ENCODE results near the gene GPRC5A. TPM values are rescaled to one million over a fixed set of nuclear protein-coding genes. Genes with fewer than 3 reads are reported as not detected.

GPRC5A gene
- total and polyA plus RNA-seq, 2 of the 8 experiments (the other 6 are each of a cell fraction or from before 2014, with no cell fraction given), result 1.0 to 1.4 TPM

GRCh38 chr12:12870465-12870864 lies 20.9 kb upstream of the GPRC5A start (continued):
- TF ChIP-seq, protein P1, sequence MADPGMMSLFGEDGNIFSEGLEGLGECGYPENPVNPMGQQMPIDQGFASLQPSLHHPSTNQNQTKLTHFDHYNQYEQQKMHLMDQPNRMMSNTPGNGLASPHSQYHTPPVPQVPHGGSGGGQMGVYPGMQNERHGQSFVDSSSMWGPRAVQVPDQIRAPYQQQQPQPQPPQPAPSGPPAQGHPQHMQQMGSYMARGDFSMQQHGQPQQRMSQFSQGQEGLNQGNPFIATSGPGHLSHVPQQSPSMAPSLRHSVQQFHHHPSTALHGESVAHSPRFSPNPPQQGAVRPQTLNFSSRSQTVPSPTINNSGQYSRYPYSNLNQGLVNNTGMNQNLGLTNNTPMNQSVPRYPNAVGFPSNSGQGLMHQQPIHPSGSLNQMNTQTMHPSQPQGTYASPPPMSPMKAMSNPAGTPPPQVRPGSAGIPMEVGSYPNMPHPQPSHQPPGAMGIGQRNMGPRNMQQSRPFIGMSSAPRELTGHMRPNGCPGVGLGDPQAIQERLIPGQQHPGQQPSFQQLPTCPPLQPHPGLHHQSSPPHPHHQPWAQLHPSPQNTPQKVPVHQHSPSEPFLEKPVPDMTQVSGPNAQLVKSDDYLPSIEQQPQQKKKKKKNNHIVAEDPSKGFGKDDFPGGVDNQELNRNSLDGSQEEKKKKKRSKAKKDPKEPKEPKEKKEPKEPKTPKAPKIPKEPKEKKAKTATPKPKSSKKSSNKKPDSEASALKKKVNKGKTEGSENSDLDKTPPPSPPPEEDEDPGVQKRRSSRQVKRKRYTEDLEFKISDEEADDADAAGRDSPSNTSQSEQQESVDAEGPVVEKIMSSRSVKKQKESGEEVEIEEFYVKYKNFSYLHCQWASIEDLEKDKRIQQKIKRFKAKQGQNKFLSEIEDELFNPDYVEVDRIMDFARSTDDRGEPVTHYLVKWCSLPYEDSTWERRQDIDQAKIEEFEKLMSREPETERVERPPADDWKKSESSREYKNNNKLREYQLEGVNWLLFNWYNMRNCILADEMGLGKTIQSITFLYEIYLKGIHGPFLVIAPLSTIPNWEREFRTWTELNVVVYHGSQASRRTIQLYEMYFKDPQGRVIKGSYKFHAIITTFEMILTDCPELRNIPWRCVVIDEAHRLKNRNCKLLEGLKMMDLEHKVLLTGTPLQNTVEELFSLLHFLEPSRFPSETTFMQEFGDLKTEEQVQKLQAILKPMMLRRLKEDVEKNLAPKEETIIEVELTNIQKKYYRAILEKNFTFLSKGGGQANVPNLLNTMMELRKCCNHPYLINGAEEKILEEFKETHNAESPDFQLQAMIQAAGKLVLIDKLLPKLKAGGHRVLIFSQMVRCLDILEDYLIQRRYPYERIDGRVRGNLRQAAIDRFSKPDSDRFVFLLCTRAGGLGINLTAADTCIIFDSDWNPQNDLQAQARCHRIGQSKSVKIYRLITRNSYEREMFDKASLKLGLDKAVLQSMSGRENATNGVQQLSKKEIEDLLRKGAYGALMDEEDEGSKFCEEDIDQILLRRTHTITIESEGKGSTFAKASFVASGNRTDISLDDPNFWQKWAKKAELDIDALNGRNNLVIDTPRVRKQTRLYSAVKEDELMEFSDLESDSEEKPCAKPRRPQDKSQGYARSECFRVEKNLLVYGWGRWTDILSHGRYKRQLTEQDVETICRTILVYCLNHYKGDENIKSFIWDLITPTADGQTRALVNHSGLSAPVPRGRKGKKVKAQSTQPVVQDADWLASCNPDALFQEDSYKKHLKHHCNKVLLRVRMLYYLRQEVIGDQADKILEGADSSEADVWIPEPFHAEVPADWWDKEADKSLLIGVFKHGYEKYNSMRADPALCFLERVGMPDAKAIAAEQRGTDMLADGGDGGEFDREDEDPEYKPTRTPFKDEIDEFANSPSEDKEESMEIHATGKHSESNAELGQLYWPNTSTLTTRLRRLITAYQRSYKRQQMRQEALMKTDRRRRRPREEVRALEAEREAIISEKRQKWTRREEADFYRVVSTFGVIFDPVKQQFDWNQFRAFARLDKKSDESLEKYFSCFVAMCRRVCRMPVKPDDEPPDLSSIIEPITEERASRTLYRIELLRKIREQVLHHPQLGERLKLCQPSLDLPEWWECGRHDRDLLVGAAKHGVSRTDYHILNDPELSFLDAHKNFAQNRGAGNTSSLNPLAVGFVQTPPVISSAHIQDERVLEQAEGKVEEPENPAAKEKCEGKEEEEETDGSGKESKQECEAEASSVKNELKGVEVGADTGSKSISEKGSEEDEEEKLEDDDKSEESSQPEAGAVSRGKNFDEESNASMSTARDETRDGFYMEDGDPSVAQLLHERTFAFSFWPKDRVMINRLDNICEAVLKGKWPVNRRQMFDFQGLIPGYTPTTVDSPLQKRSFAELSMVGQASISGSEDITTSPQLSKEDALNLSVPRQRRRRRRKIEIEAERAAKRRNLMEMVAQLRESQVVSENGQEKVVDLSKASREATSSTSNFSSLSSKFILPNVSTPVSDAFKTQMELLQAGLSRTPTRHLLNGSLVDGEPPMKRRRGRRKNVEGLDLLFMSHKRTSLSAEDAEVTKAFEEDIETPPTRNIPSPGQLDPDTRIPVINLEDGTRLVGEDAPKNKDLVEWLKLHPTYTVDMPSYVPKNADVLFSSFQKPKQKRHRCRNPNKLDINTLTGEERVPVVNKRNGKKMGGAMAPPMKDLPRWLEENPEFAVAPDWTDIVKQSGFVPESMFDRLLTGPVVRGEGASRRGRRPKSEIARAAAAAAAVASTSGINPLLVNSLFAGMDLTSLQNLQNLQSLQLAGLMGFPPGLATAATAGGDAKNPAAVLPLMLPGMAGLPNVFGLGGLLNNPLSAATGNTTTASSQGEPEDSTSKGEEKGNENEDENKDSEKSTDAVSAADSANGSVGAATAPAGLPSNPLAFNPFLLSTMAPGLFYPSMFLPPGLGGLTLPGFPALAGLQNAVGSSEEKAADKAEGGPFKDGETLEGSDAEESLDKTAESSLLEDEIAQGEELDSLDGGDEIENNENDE (IDR thresholded peaks at IDR 0.05; ENCODE audit: insufficient replicate concordance, low read length), result no peak
- no peak for TF ChIP-seq POLR2AphosphoS5 (IDR thresholded peaks at IDR 0.05; ENCODE audit: low read depth, low read length)
- TF ChIP-seq PHF8 (conservative IDR thresholded peaks at IDR 0.05; ENCODE audit: low read depth, low read length), result no peak
- no peak for TF ChIP-seq GABPA (IDR thresholded peaks at IDR 0.05; ENCODE audit: borderline replicate concordance, insufficient read depth, low read length)
- TF ChIP-seq, protein P2, sequence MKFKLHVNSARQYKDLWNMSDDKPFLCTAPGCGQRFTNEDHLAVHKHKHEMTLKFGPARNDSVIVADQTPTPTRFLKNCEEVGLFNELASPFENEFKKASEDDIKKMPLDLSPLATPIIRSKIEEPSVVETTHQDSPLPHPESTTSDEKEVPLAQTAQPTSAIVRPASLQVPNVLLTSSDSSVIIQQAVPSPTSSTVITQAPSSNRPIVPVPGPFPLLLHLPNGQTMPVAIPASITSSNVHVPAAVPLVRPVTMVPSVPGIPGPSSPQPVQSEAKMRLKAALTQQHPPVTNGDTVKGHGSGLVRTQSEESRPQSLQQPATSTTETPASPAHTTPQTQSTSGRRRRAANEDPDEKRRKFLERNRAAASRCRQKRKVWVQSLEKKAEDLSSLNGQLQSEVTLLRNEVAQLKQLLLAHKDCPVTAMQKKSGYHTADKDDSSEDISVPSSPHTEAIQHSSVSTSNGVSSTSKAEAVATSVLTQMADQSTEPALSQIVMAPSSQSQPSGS (IDR thresholded peaks at IDR 0.05; ENCODE audit: low read length), result no peak
- no peak for TF ChIP-seq MAX (IDR thresholded peaks at IDR 0.05)
- no peak for TF ChIP-seq RXRA (IDR thresholded peaks at IDR 0.05; ENCODE audit: insufficient read depth, low read depth, low read length)
- no peak for TF ChIP-seq BRCA1 (IDR thresholded peaks at IDR 0.05; ENCODE audit: low read depth, low read length)
